ENCODE measurements around the gene NR5A1.

The NR5A1 gene

DNA sequence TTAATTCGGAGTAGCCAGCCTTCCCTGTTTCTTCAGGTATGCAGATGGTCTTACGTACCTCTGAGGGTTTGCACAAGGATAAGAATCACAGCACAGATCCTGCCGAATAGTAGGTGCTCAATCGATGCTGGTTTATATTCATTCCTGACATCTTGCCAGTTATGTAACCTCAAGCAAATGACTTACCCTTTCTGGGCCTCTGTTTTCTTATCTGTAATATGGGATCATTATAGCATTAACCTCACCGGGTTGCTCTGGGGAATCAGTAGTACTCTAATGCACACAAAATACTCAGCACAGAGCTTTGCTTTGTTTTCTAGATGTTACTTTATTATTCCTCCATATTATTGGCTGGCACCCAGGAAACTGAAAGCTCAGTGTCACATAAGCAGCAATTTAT lies 7.7 kb upstream of the NR5A1 start:
- H3K36me3 ChIP-seq (ENCODE audit: control insufficient read depth, insufficient read depth, low read length), result peaks cover 13% of the 10 kb centered on the region
- WGBS, 2 experiments (ENCODE audit: insufficient coverage in 2 of 2), result 90 to 96% methylated on average over 4 of the region's 5 CpGs
- peaks cover 2% of the 10 kb centered on the region for H3K9me3 ChIP-seq (ENCODE audit: control insufficient read depth, low read length)
- no peak overlapping the region for H3K4me3 ChIP-seq (ENCODE audit: extremely low read depth, insufficient read depth, low read length, poor library complexity, severe bottlenecking)
- peaks cover 6% of the 10 kb centered on the region for H3K4me1 ChIP-seq (ENCODE audit: control insufficient read depth, insufficient read depth, low read length, poor library complexity, severe bottlenecking)
- H3K27ac ChIP-seq (ENCODE audit: low read depth, low read length, severe bottlenecking), result no peak overlapping the region

DNA sequence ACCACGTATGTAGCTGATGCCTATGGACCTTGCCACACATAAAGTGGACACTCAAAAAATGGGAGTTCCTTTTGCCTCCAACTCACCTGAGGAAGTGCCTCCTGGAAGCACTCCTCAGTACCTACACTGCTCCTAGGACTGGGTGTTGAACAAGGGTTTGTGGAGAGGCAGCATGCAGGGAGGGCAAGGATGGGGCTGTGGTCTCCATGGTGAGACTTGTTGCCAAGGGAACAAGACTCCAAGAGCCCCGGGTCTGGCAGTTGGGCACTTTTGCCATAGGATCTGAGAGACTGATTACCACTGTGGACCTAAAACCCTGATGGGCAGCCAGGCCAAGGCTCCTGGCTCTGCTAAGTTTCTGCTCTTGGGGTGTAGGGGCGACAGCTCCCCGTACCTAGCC lies 6.9 kb upstream of the NR5A1 start:
- H3K27ac ChIP-seq (ENCODE audit: low read depth, low read length, severe bottlenecking), result no peak overlapping the region
- peaks cover 6% of the 10 kb centered on the region for H3K4me1 ChIP-seq (ENCODE audit: control insufficient read depth, insufficient read depth, low read length, poor library complexity, severe bottlenecking)
- WGBS, 2 experiments (ENCODE audit: insufficient coverage in 2 of 2), result 91 to 97% methylated on average over 4 of the region's 4 CpGs

DNA sequence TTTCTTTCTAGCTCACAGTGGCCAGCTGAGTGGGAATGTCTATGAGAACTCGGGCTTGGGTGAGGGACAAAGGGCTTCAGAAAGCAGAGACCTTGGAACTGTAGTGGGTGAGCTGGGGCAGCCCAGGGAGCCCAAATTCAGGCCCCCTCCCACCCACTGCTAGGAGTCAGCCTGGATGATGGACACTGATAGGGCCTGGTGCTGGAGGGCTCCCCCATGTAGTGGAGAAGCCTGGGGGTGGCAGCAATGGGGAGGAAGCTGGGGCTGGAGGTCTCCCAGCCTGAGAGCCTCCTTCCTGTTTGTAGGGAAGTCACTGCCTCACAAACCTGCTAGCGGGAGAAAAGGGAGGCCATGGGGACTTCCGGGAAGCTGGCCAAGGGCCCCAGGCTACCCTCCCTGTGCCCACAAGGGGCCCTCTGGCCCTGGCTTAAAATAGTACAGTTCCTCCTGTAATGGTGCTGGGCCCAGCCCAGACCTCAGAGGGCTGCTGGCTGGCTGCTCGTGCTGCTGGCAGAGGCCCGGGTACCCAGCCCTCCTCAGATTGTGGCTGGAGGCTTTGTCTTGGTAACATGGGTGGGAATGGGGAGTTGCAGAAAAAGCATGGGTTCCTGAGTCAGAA lies 6.3 kb upstream of the NR5A1 start:
- no peak overlapping the region for H3K4me3 ChIP-seq (ENCODE audit: extremely low read depth, insufficient read depth, low read length, poor library complexity, severe bottlenecking)
- peaks cover 3% of the 10 kb centered on the region for H3K36me3 ChIP-seq (ENCODE audit: control insufficient read depth, insufficient read depth, low read length)
- WGBS, 2 experiments (ENCODE audit: insufficient coverage in 2 of 2), result 90 to 94% methylated on average over 3 of the region's 5 CpGs

More for the DNA sequence above, 6.9 kb upstream of the NR5A1 start:
- peaks cover 8% of the 10 kb centered on the region for H3K36me3 ChIP-seq (ENCODE audit: control insufficient read depth, insufficient read depth, low read length)
- H3K9me3 ChIP-seq (ENCODE audit: control insufficient read depth, low read length), result no peaks in the 10 kb centered on the region
- H3K4me3 ChIP-seq (ENCODE audit: extremely low read depth, insufficient read depth, low read length, poor library complexity, severe bottlenecking), result no peak overlapping the region

DNA sequence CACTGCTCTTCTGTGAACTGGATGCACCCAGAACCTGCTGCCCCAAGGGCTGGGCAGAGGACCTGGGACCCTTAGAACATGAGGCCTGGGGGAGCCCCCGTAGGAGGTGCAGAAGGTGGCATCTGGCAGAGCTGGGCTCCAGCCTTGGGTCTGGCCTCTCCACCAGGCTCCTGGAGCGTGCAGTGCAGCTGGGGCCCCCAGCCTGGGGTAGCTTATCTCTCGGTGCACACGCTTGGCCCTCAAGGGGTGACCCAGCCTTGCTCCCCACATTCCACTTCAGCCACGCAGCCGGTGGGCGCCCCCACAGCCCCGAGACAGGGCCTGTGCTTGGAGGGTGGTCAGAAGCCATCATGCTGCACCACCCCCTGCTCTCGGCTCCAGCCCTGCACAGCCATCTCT lies 5.6 kb upstream of the NR5A1 start:
- no peaks in the 10 kb centered on the region for H3K36me3 ChIP-seq (ENCODE audit: control insufficient read depth, insufficient read depth, low read length)
- H3K4me3 ChIP-seq (ENCODE audit: extremely low read depth, insufficient read depth, low read length, poor library complexity, severe bottlenecking), result no peak overlapping the region
- H3K27ac ChIP-seq (ENCODE audit: low read depth, low read length, severe bottlenecking), result no peak overlapping the region
- 93% methylated on average over 9 of the region's 9 CpGs for WGBS, 2 experiments (ENCODE audit: insufficient coverage in 2 of 2)
- peaks cover 6% of the 10 kb centered on the region for H3K4me1 ChIP-seq (ENCODE audit: control insufficient read depth, insufficient read depth, low read length, poor library complexity, severe bottlenecking)
- no peaks in the 10 kb centered on the region for H3K9me3 ChIP-seq (ENCODE audit: control insufficient read depth, low read length)

More for the DNA sequence above, 6.3 kb upstream of the NR5A1 start:
- H3K4me1 ChIP-seq (ENCODE audit: control insufficient read depth, insufficient read depth, low read length, poor library complexity, severe bottlenecking), result peaks cover 6% of the 10 kb centered on the region
- H3K9me3 ChIP-seq (ENCODE audit: control insufficient read depth, low read length), result no peaks in the 10 kb centered on the region
- no peak overlapping the region for H3K27ac ChIP-seq (ENCODE audit: low read depth, low read length, severe bottlenecking)

DNA sequence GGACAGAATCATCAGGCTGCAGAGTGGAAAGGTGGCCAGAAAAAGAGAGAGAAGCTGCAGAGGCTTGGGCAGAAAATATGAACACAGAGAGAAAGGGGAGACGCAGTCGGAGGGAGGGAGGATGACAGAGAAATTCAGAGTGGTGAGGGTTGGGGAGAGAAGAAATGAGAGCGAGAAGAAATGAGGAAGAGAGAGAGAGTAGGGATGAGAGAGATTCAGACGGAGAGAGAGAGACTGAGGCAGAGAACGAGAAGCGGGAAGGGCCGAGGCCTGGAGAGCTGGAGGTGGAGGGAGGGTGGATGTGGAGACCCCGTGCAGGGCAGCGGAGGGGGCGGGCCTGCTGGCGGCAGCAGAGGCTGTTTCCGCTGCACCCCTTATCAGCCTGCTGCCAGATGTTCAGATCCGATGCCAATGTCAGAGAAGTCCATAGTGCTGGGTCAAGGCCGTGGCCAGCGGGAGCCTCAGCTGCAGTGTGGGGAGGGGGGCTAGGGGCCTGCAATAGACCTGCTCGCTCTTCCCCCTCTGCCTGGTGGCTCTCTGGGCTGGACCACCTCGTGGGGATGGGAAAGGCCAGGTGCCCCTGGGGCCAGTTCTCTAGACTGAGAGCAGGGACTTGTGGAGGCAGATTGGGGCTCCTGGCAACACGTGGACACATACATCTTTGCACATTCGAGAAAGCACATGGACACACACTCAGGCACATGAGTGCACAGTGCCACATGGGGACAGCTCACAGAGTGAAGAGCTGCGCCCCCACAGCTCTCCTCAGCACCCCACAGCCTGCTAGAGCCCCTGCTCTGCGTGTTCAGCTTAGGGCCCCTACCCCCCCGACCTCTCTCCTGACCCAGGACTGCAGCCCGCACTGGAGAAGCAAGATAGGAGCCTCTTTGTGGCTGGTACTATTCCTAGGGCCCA lies 4.9 kb upstream of the NR5A1 start:
- H3K27ac ChIP-seq (ENCODE audit: low read depth, low read length, severe bottlenecking), result no peak overlapping the region
- H3K4me3 ChIP-seq (ENCODE audit: extremely low read depth, insufficient read depth, low read length, poor library complexity, severe bottlenecking), result no peak overlapping the region
- no peaks in the 10 kb centered on the region for H3K36me3 ChIP-seq (ENCODE audit: control insufficient read depth, insufficient read depth, low read length)
- WGBS, 2 experiments (ENCODE audit: insufficient coverage in 2 of 2), result 86 to 88% methylated on average over 11 to 23 of the region's 23 CpGs
- H3K9me3 ChIP-seq (ENCODE audit: control insufficient read depth, low read length), result no peaks in the 10 kb centered on the region
- H3K4me1 ChIP-seq (ENCODE audit: control insufficient read depth, insufficient read depth, low read length, poor library complexity, severe bottlenecking), result peaks cover 6% of the 10 kb centered on the region

DNA sequence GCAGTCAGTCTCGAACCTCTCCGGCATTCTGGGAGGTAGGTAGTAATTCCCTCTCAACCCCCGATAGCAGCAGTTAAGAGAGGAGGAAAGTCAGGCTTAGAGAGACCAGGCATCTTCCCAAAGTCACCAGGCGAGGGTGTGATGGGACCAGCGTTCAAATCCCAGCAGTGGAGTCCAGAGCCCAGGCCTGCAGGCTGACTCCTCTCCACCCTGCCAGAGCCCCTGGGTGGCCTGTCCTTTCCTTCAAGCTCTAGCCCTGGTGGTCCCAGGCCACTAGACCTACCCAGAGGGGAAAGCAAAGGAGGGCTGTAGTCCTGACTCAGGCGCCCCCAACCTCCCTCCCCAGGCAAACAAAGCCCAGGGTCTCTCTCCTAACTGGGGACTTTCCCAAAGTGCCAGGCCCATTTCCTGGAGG lies 4.2 kb upstream of the NR5A1 start:
- Histone ChIP-seq H3K4me3 (ENCODE audit: extremely low read depth, insufficient read depth, low read length, poor library complexity, severe bottlenecking) (no peak overlapping the region), H3K36me3 (ENCODE audit: control insufficient read depth, insufficient read depth, low read length) (no peaks in the 10 kb centered on the region), H3K4me1 (ENCODE audit: control insufficient read depth, insufficient read depth, low read length, poor library complexity, severe bottlenecking) (peaks cover 6% of the 10 kb centered on the region), H3K27ac (ENCODE audit: low read depth, low read length, severe bottlenecking) (no peak overlapping the region), H3K9me3 (ENCODE audit: control insufficient read depth, low read length) (no peaks in the 10 kb centered on the region)
- WGBS, 2 experiments (ENCODE audit: insufficient coverage in 2 of 2), result 75 to 100% methylated on average over 2 to 5 of the region's 6 CpGs

DNA sequence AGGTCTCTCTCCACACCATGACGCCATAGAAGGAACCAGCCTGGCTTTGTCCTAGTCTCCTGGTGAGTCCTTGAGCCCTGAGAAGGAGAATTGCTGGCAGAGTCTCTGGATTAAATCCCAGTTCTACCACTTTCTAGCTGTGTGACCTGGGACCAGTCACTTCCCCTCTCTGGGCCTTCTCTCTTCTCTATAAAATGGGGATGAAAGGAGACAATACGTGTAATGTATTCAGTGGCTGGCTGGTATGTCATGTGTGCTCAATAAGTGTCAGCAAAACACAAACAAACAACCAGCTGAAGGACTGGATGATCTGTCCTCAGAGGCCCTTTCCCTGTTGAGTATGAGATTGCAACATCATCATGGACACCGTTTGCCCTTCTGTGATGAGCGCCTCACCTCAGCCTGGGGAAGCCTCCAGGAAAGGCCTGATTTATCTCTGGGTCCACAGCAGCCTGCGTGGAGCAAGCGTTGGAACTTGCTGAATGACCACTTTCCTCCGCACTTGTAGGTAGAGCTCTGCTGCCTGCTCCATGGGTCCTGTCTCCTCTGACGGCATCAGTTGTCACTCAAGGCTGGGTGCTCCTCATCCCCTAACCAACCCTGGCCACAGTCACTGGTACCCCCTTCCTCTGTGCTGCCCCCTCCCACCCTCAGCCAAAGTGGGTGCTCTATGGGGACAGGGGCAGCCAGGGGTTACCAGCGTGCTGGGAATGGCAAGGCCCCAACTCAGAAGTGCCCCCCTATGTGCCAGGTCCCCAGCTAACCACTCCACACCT lies 3.6 kb upstream of the NR5A1 start:
- no peaks in the 10 kb centered on the region for H3K36me3 ChIP-seq (ENCODE audit: control insufficient read depth, insufficient read depth, low read length)
- H3K27ac ChIP-seq (ENCODE audit: low read depth, low read length, severe bottlenecking), result no peak overlapping the region
- H3K4me1 ChIP-seq (ENCODE audit: control insufficient read depth, insufficient read depth, low read length, poor library complexity, severe bottlenecking), result peaks cover 6% of the 10 kb centered on the region
- no peaks in the 10 kb centered on the region for H3K9me3 ChIP-seq (ENCODE audit: control insufficient read depth, low read length)
- no peak overlapping the region for H3K4me3 ChIP-seq (ENCODE audit: extremely low read depth, insufficient read depth, low read length, poor library complexity, severe bottlenecking)
- WGBS, 2 experiments (ENCODE audit: insufficient coverage in 2 of 2), result 92 to 100% methylated on average over 7 of the region's 9 CpGs

DNA sequence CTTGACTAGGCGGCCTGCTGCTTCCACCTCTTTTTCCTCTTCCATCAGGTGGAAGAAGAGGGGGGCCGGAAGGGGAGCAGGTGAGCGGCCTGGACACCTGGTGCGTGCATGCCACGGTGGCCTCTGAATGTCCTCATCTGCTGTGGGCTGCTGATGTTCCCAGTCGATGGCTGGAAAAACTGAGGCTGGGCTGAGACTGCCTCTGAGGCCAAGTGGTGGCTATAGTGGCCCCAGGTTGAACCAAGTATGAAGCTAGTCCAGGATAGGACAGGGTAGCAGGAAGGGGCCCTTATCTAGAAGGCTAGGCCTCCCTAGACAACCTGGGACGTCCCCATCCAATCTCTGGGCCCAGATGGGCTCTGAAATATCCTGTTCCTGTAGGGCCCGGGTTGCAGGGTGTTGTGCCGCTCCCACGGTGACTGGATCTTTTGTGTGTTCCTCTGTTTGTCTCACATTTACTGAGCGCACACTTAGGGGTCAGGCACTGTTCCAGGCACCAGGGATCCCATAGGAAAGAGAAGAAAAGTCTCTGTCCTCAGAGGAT lies 753 bp upstream of the NR5A1 start:
- Histone ChIP-seq H3K36me3 (ENCODE audit: control insufficient read depth, insufficient read depth, low read length) (no peaks in the 10 kb centered on the region), H3K4me1 (ENCODE audit: control insufficient read depth, insufficient read depth, low read length, poor library complexity, severe bottlenecking) (peaks cover 6% of the 10 kb centered on the region), H3K4me3 (ENCODE audit: extremely low read depth, insufficient read depth, low read length, poor library complexity, severe bottlenecking) (no peak overlapping the region), H3K27ac (ENCODE audit: low read depth, low read length, severe bottlenecking) (no peak overlapping the region), H3K9me3 (ENCODE audit: control insufficient read depth, low read length) (no peaks in the 10 kb centered on the region)
- WGBS, 2 experiments (ENCODE audit: insufficient coverage in 2 of 2), result 90 to 99% methylated on average over 8 of the region's 11 CpGs

DNA sequence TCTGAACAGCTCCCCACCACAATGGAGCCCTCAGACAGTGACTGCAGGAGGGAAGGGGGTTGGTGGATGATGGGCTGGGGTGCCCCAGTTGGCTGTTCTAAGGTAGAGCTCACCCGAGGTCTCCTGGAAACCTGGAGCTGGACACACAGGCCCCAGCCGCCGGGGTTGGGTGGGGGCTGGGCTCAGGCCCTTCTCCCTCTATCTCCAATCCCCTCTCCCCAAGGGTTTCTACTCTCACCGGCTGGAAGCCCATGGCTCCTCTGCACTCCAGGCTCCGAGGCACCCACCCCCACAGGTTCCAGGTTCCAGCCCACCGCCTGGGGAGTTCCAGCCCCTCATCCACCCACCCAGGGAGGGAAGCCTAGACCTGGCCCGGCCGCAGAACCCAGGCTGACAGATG lies 766 bp downstream of the NR5A1 start:
- Histone ChIP-seq H3K27ac (ENCODE audit: low read depth, low read length, severe bottlenecking) (no peak overlapping the region), H3K9me3 (ENCODE audit: control insufficient read depth, low read length) (no peaks in the 10 kb centered on the region), H3K4me3 (ENCODE audit: extremely low read depth, insufficient read depth, low read length, poor library complexity, severe bottlenecking) (no peak overlapping the region), H3K36me3 (ENCODE audit: control insufficient read depth, insufficient read depth, low read length) (no peaks in the 10 kb centered on the region), H3K4me1 (ENCODE audit: control insufficient read depth, insufficient read depth, low read length, poor library complexity, severe bottlenecking) (peaks cover under 1% of the 10 kb centered on the region)
- WGBS, 2 experiments (ENCODE audit: insufficient coverage in 2 of 2), result 79 to 94% methylated on average over 4 to 5 of the region's 8 CpGs

DNA sequence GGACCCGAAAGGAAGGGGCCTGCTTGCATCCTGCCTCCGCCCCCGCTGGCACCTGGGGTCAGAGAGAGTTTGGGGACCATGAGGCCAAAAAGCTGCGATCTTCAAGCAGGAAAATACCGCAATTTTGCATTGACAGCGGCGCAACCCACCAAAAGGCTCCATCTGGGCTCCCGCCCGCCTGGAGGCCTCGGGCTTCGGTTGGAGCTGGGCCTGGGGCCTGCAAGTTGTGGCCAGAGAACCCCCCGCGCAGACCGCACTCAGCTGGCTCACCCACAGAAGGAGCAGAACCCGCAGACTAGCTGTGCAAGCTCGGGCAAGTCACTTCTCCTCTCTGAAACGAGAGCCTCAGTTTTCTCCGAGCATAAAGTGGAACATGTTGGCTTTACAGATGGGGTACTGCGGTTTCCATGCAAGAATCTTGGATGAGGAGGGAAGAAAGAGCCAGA lies 1.3 kb downstream of the NR5A1 start:
- no peak overlapping the region for H3K4me3 ChIP-seq (ENCODE audit: extremely low read depth, insufficient read depth, low read length, poor library complexity, severe bottlenecking)
- WGBS, 2 experiments (ENCODE audit: insufficient coverage in 2 of 2), result 93 to 94% methylated on average over 17 to 18 of the region's 19 CpGs
- no peaks in the 10 kb centered on the region for H3K4me1 ChIP-seq (ENCODE audit: control insufficient read depth, insufficient read depth, low read length, poor library complexity, severe bottlenecking)
- no peaks in the 10 kb centered on the region for H3K9me3 ChIP-seq (ENCODE audit: control insufficient read depth, low read length)
- H3K36me3 ChIP-seq (ENCODE audit: control insufficient read depth, insufficient read depth, low read length), result no peaks in the 10 kb centered on the region
- no peak overlapping the region for H3K27ac ChIP-seq (ENCODE audit: low read depth, low read length, severe bottlenecking)

Data from mesodermal cell (in vitro differentiated cells).